HepG2 (cell line): Measurements from ENCODE around the gene PEF1. TPM values are rescaled to one million over a fixed set of nuclear protein-coding genes. Genes with fewer than 3 reads are reported as not detected.

Experiments
- ATAC-seq: fragments of 200-7000 bp; cut with Tn5 transposase; 3 replicates; pipeline ENCODE4 v1.9.1; 2020; ENCODE audit warnings: mild to moderate bottlenecking, moderate library complexity
- BruUV-seq: library from RNA; stranded (reverse); fragments of 400-500 nt; replicated peaks from 2 replicates; lab custom pipeline; 2021; lab: Mats Ljungman, UMichigan
- CTCF ChIA-PET: fragments of 300-600 bp; formaldehyde crosslinking; extraction: SDS; loops from one replicate; lab custom pipeline; 2021; ENCODE audit warnings: low total read pairs, inconsistent platforms, low intra/inter-chr PET ratio; lab: Yijun Ruan, JAX
- POLR2A ChIA-PET: fragments of 350-600 bp; sonication (Branson Sonifier 250); formaldehyde crosslinking; loops from one replicate; lab custom pipeline; 2020; ENCODE audit warnings: antibody characterized with exemption, inconsistent platforms; lab: Yijun Ruan, JAX
- DNase-seq: peaks from one replicate; pipeline ENCODE4 v3.0.0-alpha.2; 2015; ENCODE audit warnings: low spot score
- FAIRE-seq: peaks from 3 replicates; lab custom pipeline; 2011; peaks lifted over from hg19 to GRCh38; lab: Jason Lieb, UNC
- H2AFZ ChIP-seq: one replicate; pipeline ENCODE4 v1.6.1; 2011; ENCODE audit warnings: low read length, inconsistent platforms
- H3K27ac ChIP-seq: fragments of 300-600 bp; 3 replicates; pipeline ENCODE4 v1.8.0; 2011; ENCODE audit warnings: mixed run types, mild to moderate bottlenecking, mixed read lengths, low read length, inconsistent platforms; ENCODE audit not compliant: insufficient read depth; ENCODE audit errors: extremely low read length
- H3K27me3 ChIP-seq, 2 experiments: fragments of 200-600 bp in 1 of 2; 2 replicates in 1 of 2; 3 replicates in 1 of 2; pipeline versions ENCODE4 v1.6.0 to v1.8.0; 2011; ENCODE audit warnings: low read length in 2 of 2, mild to moderate bottlenecking in 2 of 2, moderate library complexity in 2 of 2, inconsistent platforms in 1 of 2; ENCODE audit not compliant: insufficient read depth in 2 of 2, control insufficient read depth in 1 of 2
- H3K36me3 ChIP-seq, 2 experiments: fragments of 200-600 bp in 1 of 2; replicated peaks in 1 of 2; 2 replicates in 1 of 2; 3 replicates in 1 of 2; pipeline versions ENCODE4 v1.5.1 to v1.8.0; 2011; ENCODE audit warnings: low read length in 2 of 2, inconsistent platforms in 1 of 2; ENCODE audit not compliant: insufficient read depth in 2 of 2, control insufficient read depth in 1 of 2
- H3K4me1 ChIP-seq: 2 replicates; pipeline ENCODE4 v1.5.1; 2012; ENCODE audit warnings: low read length, inconsistent platforms; ENCODE audit not compliant: insufficient read depth
- H3K4me2 ChIP-seq: 2 replicates; pipeline ENCODE4 v1.6.0; 2011; ENCODE audit warnings: low read depth, low read length, inconsistent platforms
- H3K4me3 ChIP-seq, 3 experiments: fragments of 200-600 bp in 1 of 3; sonication (generic), shearing (Covaris generic) in 1 of 3; replicated peaks in 1 of 3; 2 replicates each; pipeline ENCODE4 v1.5.1; 2011 to 2016; ENCODE audit warnings: low read length in 3 of 3, inconsistent platforms in 2 of 3, low read depth in 2 of 3, mild to moderate bottlenecking in 2 of 3, control low read depth in 1 of 3, mixed read lengths in 1 of 3; ENCODE audit not compliant: insufficient read depth in 1 of 3
- H3K79me2 ChIP-seq: one replicate; pipeline ENCODE4 v1.6.1; 2011; ENCODE audit warnings: low read length, inconsistent platforms; ENCODE audit not compliant: insufficient read depth
- H3K9ac ChIP-seq: 2 replicates; pipeline ENCODE4 v1.6.0; 2011; ENCODE audit warnings: mild to moderate bottlenecking, low read depth, low read length, inconsistent platforms; ENCODE audit not compliant: insufficient read depth
- H3K9me3 ChIP-seq: 2 replicates; pipeline ENCODE4 v1.5.1; 2012; ENCODE audit warnings: mild to moderate bottlenecking, low read length
- H4K20me1 ChIP-seq: 2 replicates; pipeline ENCODE4 v1.6.0; 2011; ENCODE audit warnings: inconsistent platforms, mild to moderate bottlenecking, low read length, moderate library complexity; ENCODE audit not compliant: insufficient read depth
- BCL6 ChIP-seq: IDR thresholded peaks from 2 replicates; pipeline ENCODE4 v1.6.1; 2016; ENCODE audit warnings: missing genetic modification reagents, missing compliant biosample characterization
- HOXD1 ChIP-seq: sonication (generic); formaldehyde crosslinking; IDR thresholded peaks from 2 replicates; pipeline ENCODE4 v1.5.0; 2020; ENCODE audit warnings: missing genetic modification reagents
- IKZF1 ChIP-seq: fragments of 450-650 bp; IDR thresholded peaks from 2 replicates; pipeline ENCODE4 v1.7.1; 2016
- KLF11 ChIP-seq: IDR thresholded peaks from 2 replicates; pipeline ENCODE4 v1.6.1; 2016; ENCODE audit warnings: missing compliant biosample characterization
- NKX3-1 ChIP-seq: sonication (generic); formaldehyde crosslinking; IDR thresholded peaks from 2 replicates; pipeline ENCODE4 v1.5.0; 2020; ENCODE audit warnings: missing genetic modification reagents
- NR2F6 ChIP-seq, 2 experiments: IDR thresholded peaks; 2 replicates each; pipeline ENCODE4 v1.6.1; 2016; ENCODE audit warnings: antibody characterized with exemption in 1 of 2, mild to moderate bottlenecking in 1 of 2
- SALL1 ChIP-seq: sonication (generic); formaldehyde crosslinking; IDR thresholded peaks from 2 replicates; pipeline ENCODE4 v1.8.0; 2022; ENCODE audit warnings: mild to moderate bottlenecking, missing genetic modification reagents
- TEAD3 ChIP-seq: optimal IDR thresholded peaks from 2 replicates; pipeline ENCODE3; 2016; ENCODE audit warnings: borderline replicate concordance
- ZFP36L2 ChIP-seq: sonication (generic); formaldehyde crosslinking; IDR thresholded peaks from 2 replicates; pipeline ENCODE4 v1.4.0; 2020; ENCODE audit warnings: missing genetic modification reagents
- ZNF776 ChIP-seq: sonication (generic); formaldehyde crosslinking; IDR thresholded peaks from 2 replicates; pipeline ENCODE4 v1.4.0; 2020; ENCODE audit warnings: mild to moderate bottlenecking, missing genetic modification reagents
- ZNF891 ChIP-seq: sonication (generic); formaldehyde crosslinking; IDR thresholded peaks from 2 replicates; pipeline ENCODE4 v1.5.0; 2020; ENCODE audit warnings: mild to moderate bottlenecking, missing genetic modification reagents
- WGBS: methylation state at CpG from one replicate; pipeline ENCODE4 v1.1.6; 2017; ENCODE audit warnings: low lambda C conversion rate; 5-methylcytosine and 5-hydroxymethylcytosine counted together
- in situ Hi-C: cut with HindIII; loops from 2 replicates; pipeline ENCODE4 v1.10.0; 2017; ENCODE audit warnings: low pct_unique_long_range_greater_than_20kb; ENCODE audit not compliant: extremely low pct_ligation_motif_present
- intact Hi-C: fragments of 100-400 bp; cut with micrococcal nuclease; formaldehyde crosslinking; loops from one replicate; pipeline ENCODE4 v1.10.0; 2022; ENCODE audit not compliant: unreplicated experiment
- polyA plus RNA-seq, 8 experiments: library from polyadenylated mRNA; depleted of rRNA in 3 of 8; stranded (reverse) in 7 of 8; unstranded in 1 of 8; fragments of >200 nt; fragmentation: Illumina TruSeq in 4 of 8; extraction: Trizol in 4 of 8; gene quantifications; 2 replicates each; pipeline versions ENCODE4 v1.2.1 to v1.2.3, GENCODE V29; 2011 to 2016; ENCODE audit warnings: low read depth in 4 of 8, missing spikeins in 1 of 8, mixed read lengths in 1 of 8; ENCODE audit not compliant: insufficient read depth in 1 of 8
- total RNA-seq, 5 experiments: library from RNA; depleted of rRNA; stranded (reverse); fragments of >200 nt; fragmentation: Illumina TruSeq; extraction: Trizol; gene quantifications; 2 replicates each; pipeline ENCODE4 v1.2.3, GENCODE V29; 2016; ENCODE audit warnings: low read depth in 1 of 5
- TF ChIP-seq, protein P1 (sequence below): fragments of 450-650 bp; IDR thresholded peaks from 2 replicates; pipeline ENCODE4 v1.6.1; 2016
- TF ChIP-seq, protein P2 (sequence below): sonication (generic); formaldehyde crosslinking; IDR thresholded peaks from 2 replicates; pipeline ENCODE4 v1.5.0; 2020; ENCODE audit warnings: mild to moderate bottlenecking, missing genetic modification reagents
- TF ChIP-seq, protein P3 (sequence below), 2 experiments: fragments of 450-650 bp in 1 of 2; sonication (generic) in 1 of 2; formaldehyde crosslinking in 1 of 2; IDR thresholded peaks; 2 replicates each; pipeline versions ENCODE4 v1.6.1 to v1.8.0; 2016 to 2022; ENCODE audit warnings: antibody characterized with exemption in 1 of 2, mild to moderate bottlenecking in 1 of 2, missing genetic modification reagents in 1 of 2

PEF1 gene
- total and polyA plus RNA-seq, 2 of the 13 experiments (the other 11 are each of a cell fraction or from before 2014, with no cell fraction given): 57.1 to 57.8 TPM

DNA sequence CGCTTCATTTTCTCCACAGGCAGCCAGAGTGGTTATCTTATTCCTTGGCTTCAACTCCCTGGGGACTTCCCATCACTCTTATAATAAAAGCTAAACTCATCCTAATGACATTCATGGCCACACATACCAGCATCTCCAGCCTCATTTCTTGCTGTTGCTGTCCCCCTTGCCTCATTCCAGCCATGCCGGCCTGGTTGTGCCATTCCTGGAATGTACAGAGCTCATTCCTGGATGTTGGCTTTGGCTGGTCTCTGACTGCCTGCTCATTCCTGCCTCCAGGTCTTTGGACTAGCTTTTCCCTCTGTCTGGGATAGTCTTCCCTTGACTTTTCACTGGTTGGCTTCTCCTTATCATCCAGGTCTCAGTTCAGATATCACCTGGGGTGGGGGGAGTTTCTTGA is 2.4 kb upstream of the PEF1 start:
- no peak overlapping the region for H2AFZ ChIP-seq
- H3K27me3 ChIP-seq: no peaks in the 10 kb centered on the region; a peak in 1 of 5 replicates
- peaks cover 21% of the 10 kb centered on the region for H3K79me2 ChIP-seq
- intact Hi-C loops (no loop called here), in situ Hi-C loops (no loop called here)
- no peak for FAIRE-seq
- H3K9me3 ChIP-seq: no peaks in the 10 kb centered on the region
- ChIA-PET POLR2A (no interaction called here), CTCF (no interaction called here)
- peaks cover 71% of the 10 kb centered on the region for H3K4me1 ChIP-seq
- no TSS peak for BruUV-seq
- H4K20me1 ChIP-seq: no peaks in the 10 kb centered on the region
- H3K4me2 ChIP-seq: no peak overlapping the region
- ATAC-seq: peak; percentile 19
- H3K4me3 ChIP-seq: no peak overlapping the region
- no peaks in the 10 kb centered on the region for H3K36me3 ChIP-seq
- 42% methylated on average over 2 of the region's 2 CpGs for WGBS
- H3K27ac ChIP-seq: no peak overlapping the region
- DNase-seq: peak; percentile 44
- H3K9ac ChIP-seq: no peak overlapping the region
- TF ChIP-seq ZFP36L2 (no peak), HOXD1 (CRISPR knock-in tag) (no peak), NR2F6 (IDR thresholded peaks at IDR 0.05) (no peak), NR2F6 (CRISPR knock-in tag; IDR thresholded peaks at IDR 0.05) (no peak), ZNF891 (CRISPR knock-in tag) (no peak), TEAD3 (peak; percentile 89), NKX3-1 (CRISPR knock-in tag) (no peak), SALL1 (CRISPR knock-in tag) (no peak), KLF11 (CRISPR knock-in tag) (no peak), ZNF776 (CRISPR knock-in tag) (no peak), BCL6 (CRISPR knock-in tag) (peak; percentile 47; the same call in 1 of the 2 replicates), IKZF1 (no peak)
- TF ChIP-seq, protein P1, sequence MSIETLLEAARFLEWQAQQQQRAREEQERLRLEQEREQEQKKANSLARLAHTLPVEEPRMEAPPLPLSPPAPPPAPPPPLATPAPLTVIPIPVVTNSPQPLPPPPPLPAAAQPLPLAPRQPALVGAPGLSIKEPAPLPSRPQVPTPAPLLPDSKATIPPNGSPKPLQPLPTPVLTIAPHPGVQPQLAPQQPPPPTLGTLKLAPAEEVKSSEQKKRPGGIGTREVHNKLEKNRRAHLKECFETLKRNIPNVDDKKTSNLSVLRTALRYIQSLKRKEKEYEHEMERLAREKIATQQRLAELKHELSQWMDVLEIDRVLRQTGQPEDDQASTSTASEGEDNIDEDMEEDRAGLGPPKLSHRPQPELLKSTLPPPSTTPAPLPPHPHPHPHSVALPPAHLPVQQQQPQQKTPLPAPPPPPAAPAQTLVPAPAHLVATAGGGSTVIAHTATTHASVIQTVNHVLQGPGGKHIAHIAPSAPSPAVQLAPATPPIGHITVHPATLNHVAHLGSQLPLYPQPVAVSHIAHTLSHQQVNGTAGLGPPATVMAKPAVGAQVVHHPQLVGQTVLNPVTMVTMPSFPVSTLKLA: no peak
- TF ChIP-seq, protein P2, sequence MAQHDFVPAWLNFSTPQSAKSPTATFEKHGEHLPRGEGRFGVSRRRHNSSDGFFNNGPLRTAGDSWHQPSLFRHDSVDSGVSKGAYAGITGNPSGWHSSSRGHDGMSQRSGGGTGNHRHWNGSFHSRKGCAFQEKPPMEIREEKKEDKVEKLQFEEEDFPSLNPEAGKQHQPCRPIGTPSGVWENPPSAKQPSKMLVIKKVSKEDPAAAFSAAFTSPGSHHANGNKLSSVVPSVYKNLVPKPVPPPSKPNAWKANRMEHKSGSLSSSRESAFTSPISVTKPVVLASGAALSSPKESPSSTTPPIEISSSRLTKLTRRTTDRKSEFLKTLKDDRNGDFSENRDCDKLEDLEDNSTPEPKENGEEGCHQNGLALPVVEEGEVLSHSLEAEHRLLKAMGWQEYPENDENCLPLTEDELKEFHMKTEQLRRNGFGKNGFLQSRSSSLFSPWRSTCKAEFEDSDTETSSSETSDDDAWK: no peak
- TF ChIP-seq, protein P3, sequence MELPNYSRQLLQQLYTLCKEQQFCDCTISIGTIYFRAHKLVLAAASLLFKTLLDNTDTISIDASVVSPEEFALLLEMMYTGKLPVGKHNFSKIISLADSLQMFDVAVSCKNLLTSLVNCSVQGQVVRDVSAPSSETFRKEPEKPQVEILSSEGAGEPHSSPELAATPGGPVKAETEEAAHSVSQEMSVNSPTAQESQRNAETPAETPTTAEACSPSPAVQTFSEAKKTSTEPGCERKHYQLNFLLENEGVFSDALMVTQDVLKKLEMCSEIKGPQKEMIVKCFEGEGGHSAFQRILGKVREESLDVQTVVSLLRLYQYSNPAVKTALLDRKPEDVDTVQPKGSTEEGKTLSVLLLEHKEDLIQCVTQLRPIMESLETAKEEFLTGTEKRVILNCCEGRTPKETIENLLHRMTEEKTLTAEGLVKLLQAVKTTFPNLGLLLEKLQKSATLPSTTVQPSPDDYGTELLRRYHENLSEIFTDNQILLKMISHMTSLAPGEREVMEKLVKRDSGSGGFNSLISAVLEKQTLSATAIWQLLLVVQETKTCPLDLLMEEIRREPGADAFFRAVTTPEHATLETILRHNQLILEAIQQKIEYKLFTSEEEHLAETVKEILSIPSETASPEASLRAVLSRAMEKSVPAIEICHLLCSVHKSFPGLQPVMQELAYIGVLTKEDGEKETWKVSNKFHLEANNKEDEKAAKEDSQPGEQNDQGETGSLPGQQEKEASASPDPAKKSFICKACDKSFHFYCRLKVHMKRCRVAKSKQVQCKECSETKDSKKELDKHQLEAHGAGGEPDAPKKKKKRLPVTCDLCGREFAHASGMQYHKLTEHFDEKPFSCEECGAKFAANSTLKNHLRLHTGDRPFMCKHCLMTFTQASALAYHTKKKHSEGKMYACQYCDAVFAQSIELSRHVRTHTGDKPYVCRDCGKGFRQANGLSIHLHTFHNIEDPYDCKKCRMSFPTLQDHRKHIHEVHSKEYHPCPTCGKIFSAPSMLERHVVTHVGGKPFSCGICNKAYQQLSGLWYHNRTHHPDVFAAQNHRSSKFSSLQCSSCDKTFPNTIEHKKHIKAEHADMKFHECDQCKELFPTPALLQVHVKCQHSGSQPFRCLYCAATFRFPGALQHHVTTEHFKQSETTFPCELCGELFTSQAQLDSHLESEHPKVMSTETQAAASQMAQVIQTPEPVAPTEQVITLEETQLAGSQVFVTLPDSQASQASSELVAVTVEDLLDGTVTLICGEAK (IDR thresholded peaks at IDR 0.05): no peak
- TF ChIP-seq, protein P3 (CRISPR knock-in tag; IDR thresholded peaks at IDR 0.05): no peak
